ENCODE data around the gene GMEB2.

GRCh38 chr20:63539092-63539430 lies 87.8 kb downstream of the GMEB2 start:
- TF ChIP-seq CTCF (conservative IDR thresholded peaks at IDR 0.05 in 1 of 2, IDR thresholded peaks at IDR 0.05 in 1 of 2; ENCODE audit: low read depth in 1 of 2, low read length in 2 of 2) (no peak), EZH2 (IDR thresholded peaks at IDR 0.05; ENCODE audit: low read length, missing control alignments) (no peak)
